Measurements from ENCODE around the gene FDX2. TPM values are rescaled to one million over a fixed set of nuclear protein-coding genes. Genes with fewer than 3 reads are reported as not detected.
A peak's percentile ranks its signal among the peaks of the same experiment; 100 is the strongest.

Gene FDX2
- total RNA-seq, 6 experiments from 2014 or later, result 8.9 to 17.1 (median 10.7) TPM

GRCh38 chr19:10309423-10309822 is 6.4 kb downstream of the FDX2 start, which contains the start of gene ZGLP1:
TSS of gene ZGLP1 (minus strand) at chr19:10309815.
- peaks cover 0 to 5% (median 0%) of the 10 kb centered on the region in 4 donors for H3K36me3 ChIP-seq
- ATAC-seq, result no peak
- H3K9me3 ChIP-seq, result no peaks in the 10 kb centered on the region
- 90% methylated on average over 2 of the region's 24 CpGs for WGBS (ENCODE audit: insufficient coverage, low coverage, low lambda C conversion rate, missing lambda C conversion rate)
- no peak within 1 kb of the TSS for H3K27ac ChIP-seq
- intact Hi-C loops (cut with DNase I), result no loop called here
- no peak for DNase-seq
- no peak within 1 kb of the TSS for H3K4me3 ChIP-seq
- TF ChIP-seq POLR2A (IDR thresholded peaks at IDR 0.05) (no peak), CTCF (IDR thresholded peaks at IDR 0.05) (no peak)
- no peaks in the 10 kb centered on the region for H3K27me3 ChIP-seq
- no peaks in the 10 kb centered on the region for H3K4me1 ChIP-seq

- intact Hi-C loops (cut with DNase I), result no loop called here
- peaks cover 0 to 5% (median 0%) of the 10 kb centered on the region in 4 donors for H3K36me3 ChIP-seq
- no peak for DNase-seq
- no peaks in the 10 kb centered on the region for H3K27me3 ChIP-seq
- WGBS (ENCODE audit: insufficient coverage, low coverage, low lambda C conversion rate, missing lambda C conversion rate), result 78% methylated on average over 5 of the region's 5 CpGs
- H3K27ac ChIP-seq, result no peak overlapping the region
- H3K4me1 ChIP-seq, result no peaks in the 10 kb centered on the region
- ATAC-seq, result no peak
- H3K9me3 ChIP-seq, result no peaks in the 10 kb centered on the region
- no peak overlapping the region for H3K4me3 ChIP-seq
- no peak for TF ChIP-seq POLR2A (IDR thresholded peaks at IDR 0.05)
- TF ChIP-seq CTCF (IDR thresholded peaks at IDR 0.05), result no peak
Observed at GRCh38 chr19:10306327-10306726, 9.5 kb downstream of the FDX2 start.

GRCh38 chr19:10305139-10305806 is 10.5 kb downstream of the FDX2 start:
- intact Hi-C loops (cut with DNase I), result no loop called here
- TF ChIP-seq POLR2A (IDR thresholded peaks at IDR 0.05) (no peak), CTCF (IDR thresholded peaks at IDR 0.05) (no peak)
- 67% methylated on average over 5 of the region's 17 CpGs for WGBS (ENCODE audit: insufficient coverage, low coverage, low lambda C conversion rate, missing lambda C conversion rate)
- ATAC-seq, result peak; percentile 38 to 62 (median 52)
- H3K4me3 ChIP-seq, result no peak overlapping the region
- H3K27ac ChIP-seq, result no peak overlapping the region
- H3K27me3 ChIP-seq, result no peaks in the 10 kb centered on the region
- no peaks in the 10 kb centered on the region for H3K9me3 ChIP-seq
- H3K4me1 ChIP-seq, result no peaks in the 10 kb centered on the region
- peaks cover 0 to 5% (median 0%) of the 10 kb centered on the region in 4 donors for H3K36me3 ChIP-seq
- peak in 1 of 3 donors; percentile 49 for DNase-seq

- no peak for TF ChIP-seq POLR2A (IDR thresholded peaks at IDR 0.05)
- intact Hi-C loops (cut with DNase I), result no loop called here
- H3K27me3 ChIP-seq, result peaks cover 4 to 6% of the 10 kb centered on the region in 2 donors
- peaks cover 0 to 4% (median 0%) of the 10 kb centered on the region in 4 donors for H3K4me1 ChIP-seq
- ATAC-seq (peak; percentile 27 to 57 (median 48)), DNase-seq (no peak)
- no peaks in the 10 kb centered on the region for H3K36me3 ChIP-seq
- no peaks in the 10 kb centered on the region for H3K9me3 ChIP-seq
- no peak overlapping the region for H3K4me3 ChIP-seq
- H3K27ac ChIP-seq, result no peak overlapping the region
- WGBS (ENCODE audit: insufficient coverage, low coverage, low lambda C conversion rate, missing lambda C conversion rate), result 26% methylated on average over 10 of the region's 14 CpGs
Observed at GRCh38 chr19:10299545-10300458, 16.0 kb downstream of the FDX2 start.

Data from right lobe of liver (tissue), 6 donors.